Glomerular endothelial cell (primary cell): ENCODE results near the gene NDUFAB1. TPM values are rescaled to one million over a fixed set of nuclear protein-coding genes. Genes with fewer than 3 reads are reported as not detected.
"Not testable (repeated sequence)": the region's sequence is repeated elsewhere in the genome, so short reads cannot be mapped to it uniquely, and the experiment has no call there.

ENCODE experiments used
- DNase-seq: peaks from one replicate; pipeline ENCODE4 v3.0.0-alpha.2; 2011; ENCODE audit warnings: low read depth, low spot score; ENCODE audit errors: extremely low read depth
- total RNA-seq: library from RNA; depleted of rRNA; stranded (reverse); fragments of >200 nt; gene quantifications from 2 replicates; pipeline ENCODE4 v1.2.3, GENCODE V29; 2015

Gene NDUFAB1
- 98.6 and 113 TPM in 2 replicates for total RNA-seq

GRCh38 chr16:23595951-23596720, at the start of gene NDUFAB1:
Gene NDUFAB1 (minus strand): TSS chr16:23596316. CDS start chr16:23596290, 26 bp downstream.
- no peak for DNase-seq

- DNase-seq: no peak
These were observed 46.2 kb upstream of the NDUFAB1 start for GRCh38 chr16:23642246-23642774.

DNA sequence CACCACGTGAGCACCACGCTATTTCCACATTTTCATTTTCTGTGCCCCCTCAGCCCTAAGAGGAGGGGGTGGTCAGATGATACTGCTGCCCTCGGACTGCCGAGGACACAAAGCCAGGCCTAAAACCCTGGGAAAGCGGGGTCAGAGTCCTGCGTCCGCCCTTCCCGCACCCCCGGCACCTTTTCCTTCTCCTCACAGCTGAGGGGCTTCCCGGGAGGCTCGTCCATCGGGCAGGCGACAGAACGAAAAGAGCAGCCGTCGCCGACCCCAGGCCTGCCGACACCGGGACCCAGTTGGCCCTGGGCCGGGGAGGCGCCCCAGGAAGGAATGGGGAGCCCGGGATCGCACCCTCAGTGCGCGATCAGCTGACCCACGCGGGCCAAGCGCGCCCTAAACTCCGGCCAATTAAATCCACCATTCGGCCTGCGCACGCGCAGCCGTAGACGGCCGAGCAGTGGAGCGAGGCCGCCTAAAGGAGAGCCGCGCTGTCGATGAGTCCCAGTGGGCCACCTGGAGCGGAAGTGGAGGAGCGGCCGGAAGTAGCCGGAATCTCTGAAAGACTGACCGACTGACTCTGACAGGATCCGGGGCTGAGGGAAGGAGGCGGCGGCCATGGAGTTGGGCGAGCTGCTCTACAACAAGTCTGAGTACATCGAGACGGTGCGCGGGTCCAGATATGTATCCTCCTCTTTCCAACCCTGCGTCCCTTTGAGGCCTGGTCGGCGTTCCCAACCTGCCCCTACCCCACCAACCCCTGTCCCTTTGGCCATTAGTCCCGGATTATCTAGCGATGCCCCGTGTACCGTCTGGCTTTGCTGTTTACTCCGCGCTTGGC, 45.0 kb upstream of the NDUFAB1 start, which contains the start of the genes DCTN5 and PALB2:
Gene DCTN5, plus strand, starts transcription at position 536 of the 835 bp plus-strand sequence. Its CDS starts 77 bp downstream, at position 613.
Gene PALB2, minus strand, starts transcription at position 380 of the 835 bp plus-strand sequence. Its CDS starts 153 bp downstream, at position 227.
- DNase-seq: peak; percentile 54

- DNase-seq: no peak
These were observed 44.5 kb upstream of the NDUFAB1 start for GRCh38 chr16:23640615-23640930.

GRCh38 chr16:23635958-23636357, 39.8 kb upstream of the NDUFAB1 start:
- DNase-seq: no peak

DNA sequence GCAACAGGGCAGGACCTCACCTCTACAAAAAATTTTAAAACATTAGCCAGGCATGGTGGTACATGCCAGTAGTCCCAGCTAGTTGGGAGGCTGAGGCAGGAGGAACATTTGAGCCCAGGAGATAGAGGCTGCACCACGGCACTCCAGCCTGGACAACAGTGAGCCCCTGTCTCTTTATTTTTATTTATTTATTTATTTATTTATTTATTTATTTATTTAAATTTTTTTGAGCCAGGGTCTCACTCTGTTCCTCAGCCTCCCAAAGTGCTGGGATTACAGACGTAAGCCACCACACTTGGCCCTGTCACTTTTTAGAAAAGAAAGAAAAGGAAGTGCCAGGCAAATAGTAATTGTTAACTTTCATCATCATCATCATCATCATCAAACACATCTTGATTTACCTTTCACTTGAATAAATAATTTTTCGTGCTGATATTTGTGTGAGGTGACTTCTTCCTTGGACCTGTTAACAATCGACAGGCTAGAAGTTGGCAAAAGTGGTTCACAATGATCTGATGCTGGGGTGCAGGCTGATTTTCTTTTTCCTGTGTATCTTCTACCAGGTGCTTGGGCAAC, 38.4 kb upstream of the NDUFAB1 start:
- DNase-seq: no peak

DNA sequence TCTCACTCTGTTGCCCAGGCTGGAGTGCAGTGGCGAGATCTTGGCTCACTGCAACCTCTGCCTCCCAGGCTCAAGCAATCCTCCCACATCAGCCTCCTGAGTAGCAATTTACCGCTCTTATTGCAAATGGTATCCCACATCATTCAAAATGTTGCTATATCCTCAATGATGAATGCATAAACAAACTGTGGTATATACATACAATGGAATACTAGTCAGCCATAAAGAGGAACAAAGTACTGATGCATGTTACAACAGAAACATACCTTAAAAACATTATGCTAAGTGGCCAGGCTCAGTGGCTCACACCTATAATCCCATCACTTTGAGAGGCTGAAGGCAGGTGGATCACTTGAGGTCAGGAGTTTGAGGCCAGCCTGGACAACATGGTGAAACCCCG, 35.8 kb upstream of the NDUFAB1 start:
- not testable (repeated sequence) for DNase-seq

- no peak for DNase-seq
These were observed 33.4 kb upstream of the NDUFAB1 start for GRCh38 chr16:23629516-23629915.

DNA sequence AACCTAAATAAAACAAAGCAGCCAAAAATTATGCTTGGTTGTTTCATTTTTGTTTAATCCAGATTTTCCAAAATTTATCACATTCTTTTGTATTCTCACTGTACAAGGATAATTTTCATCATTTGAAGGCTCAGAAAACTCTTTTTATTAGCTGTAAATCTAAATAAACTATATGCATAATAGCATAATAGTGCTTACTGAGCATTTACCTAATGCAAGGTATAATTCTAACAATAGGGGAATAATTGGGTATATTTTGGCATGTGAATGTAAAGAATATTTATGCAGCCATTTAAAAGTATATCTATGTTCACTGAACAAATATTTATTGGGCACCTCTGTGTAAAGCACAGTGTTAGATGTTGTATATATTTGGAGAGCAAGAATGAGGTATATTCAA, 28.0 kb upstream of the NDUFAB1 start:
- no peak for DNase-seq

- DNase-seq: no peak
These were observed 19.7 kb upstream of the NDUFAB1 start for GRCh38 chr16:23615805-23616204.

DNA sequence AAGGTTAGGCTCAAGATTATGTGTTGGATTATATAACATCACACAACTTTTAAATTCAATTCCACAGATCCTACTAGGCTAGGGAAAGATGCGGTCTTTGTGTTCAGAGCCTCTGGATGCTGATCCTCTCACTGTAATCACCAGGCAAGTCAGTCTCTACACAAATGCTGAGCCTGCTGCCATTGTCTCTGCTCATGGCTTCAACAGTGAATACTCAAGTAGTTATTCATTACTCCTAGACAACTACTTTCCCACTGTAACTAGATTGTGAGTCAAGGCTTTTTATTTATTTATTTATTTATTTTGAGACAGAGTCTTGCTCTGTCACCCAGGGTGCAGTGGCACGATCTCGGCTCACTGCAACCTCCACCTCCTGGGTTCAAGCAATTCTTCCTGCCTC, 15.8 kb upstream of the NDUFAB1 start:
- no peak for DNase-seq

GRCh38 chr16:23610905-23611304, 14.8 kb upstream of the NDUFAB1 start:
- not testable (repeated sequence) for DNase-seq

DNA sequence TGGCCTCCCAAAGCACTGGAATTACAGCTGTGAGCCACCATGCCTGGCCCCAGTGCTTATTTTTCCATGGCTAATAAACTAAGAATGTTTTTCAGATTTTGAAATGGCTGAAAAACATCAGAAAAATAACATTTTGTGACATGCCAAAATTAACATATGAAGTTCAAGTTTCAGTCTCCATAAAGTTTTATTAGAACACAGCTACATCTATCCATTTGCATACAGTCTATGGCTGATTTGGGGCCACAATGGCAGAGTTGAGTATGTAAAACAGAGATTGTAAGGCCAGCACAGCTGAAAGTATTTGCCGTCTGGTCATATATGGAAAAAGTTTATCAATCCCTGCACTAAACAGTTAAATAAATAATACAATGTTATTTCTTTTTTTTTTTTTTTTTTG, 13.8 kb upstream of the NDUFAB1 start:
- DNase-seq: no peak

GRCh38 chr16:23608194-23608593, 12.1 kb upstream of the NDUFAB1 start:
- peak; percentile 77 for DNase-seq

DNA sequence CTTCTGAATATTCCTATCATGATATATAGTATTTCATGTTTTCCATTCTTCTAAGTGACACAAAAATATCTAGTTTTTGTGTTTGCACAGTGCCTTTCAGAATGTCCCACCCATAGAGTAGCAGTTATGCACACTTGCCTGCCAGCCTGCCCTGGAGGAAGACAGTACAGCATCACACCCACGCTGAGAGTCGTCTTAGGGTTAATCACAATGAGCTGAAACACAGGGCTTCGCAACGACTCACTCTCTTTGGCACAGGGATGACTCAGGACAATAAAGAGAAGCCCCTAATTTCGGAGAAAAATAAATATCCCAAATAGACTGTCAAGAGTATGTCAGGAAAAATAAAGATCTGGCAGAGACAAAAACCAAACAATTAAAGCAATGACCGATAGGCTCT, 11.6 kb upstream of the NDUFAB1 start:
- DNase-seq: no peak

- no peak for DNase-seq
These were observed 1.1 kb upstream of the NDUFAB1 start for GRCh38 chr16:23597003-23597756.

- DNase-seq: no peak
These were observed 718 bp downstream of the NDUFAB1 start for GRCh38 chr16:23595246-23595950.

- DNase-seq: no peak
These were observed 1.9 kb downstream of the NDUFAB1 start for GRCh38 chr16:23594186-23594585.

DNA sequence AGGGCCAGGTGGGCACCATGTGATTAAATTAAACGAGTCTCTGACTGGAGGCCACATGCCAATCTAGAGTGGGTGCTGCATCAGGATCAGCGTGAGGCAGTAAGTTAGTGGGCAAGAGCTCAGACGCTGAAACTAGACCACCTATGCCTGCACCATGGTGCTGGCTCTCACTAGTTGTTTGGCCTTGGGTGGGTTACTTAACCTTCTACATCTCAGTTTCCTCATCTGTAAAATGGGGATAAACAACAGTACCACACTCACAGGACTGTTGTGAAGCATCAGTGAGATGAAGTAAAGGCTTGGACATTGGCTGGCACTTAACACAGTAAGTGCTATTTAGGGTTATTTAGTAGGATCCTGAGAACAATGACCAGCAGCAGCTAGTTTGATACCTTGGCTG, 5.9 kb downstream of the NDUFAB1 start:
- DNase-seq: no peak

- DNase-seq: no peak
These were observed 8.4 kb downstream of the NDUFAB1 start for GRCh38 chr16:23587726-23588125.
